H9 (cell line): ENCODE data around the gene LEF1. TPM values are rescaled to one million over a fixed set of nuclear protein-coding genes. Genes with fewer than 3 reads are reported as not detected.

Experiments used
- DNase-seq: peaks from one replicate; pipeline ENCODE4 v3.0.0-alpha.2; 2017
- H2AFZ ChIP-seq: one replicate; pipeline ENCODE4 v1.6.1; 2013; ENCODE audit warnings: mild to moderate bottlenecking, low read length, control low read depth, moderate library complexity
- H2AK5ac ChIP-seq: 2 replicates; pipeline ENCODE4 v1.6.1; 2013; ENCODE audit warnings: low read length, control low read depth, mixed read lengths; ENCODE audit not compliant: insufficient read length
- H2BK120ac ChIP-seq: one replicate; pipeline ENCODE4 v1.6.1; 2013; ENCODE audit warnings: low read depth, mild to moderate bottlenecking, low read length, control low read depth, inconsistent platforms; ENCODE audit not compliant: poor library complexity, severe bottlenecking
- H2BK12ac ChIP-seq: 2 replicates; pipeline ENCODE4 v1.6.1; 2013; ENCODE audit warnings: low read length, control low read depth, mixed read lengths, low read depth; ENCODE audit not compliant: insufficient read length
- H2BK15ac ChIP-seq: 2 replicates; pipeline ENCODE4 v1.6.1; 2013; ENCODE audit warnings: low read depth, low read length, control low read depth
- H2BK20ac ChIP-seq: one replicate; pipeline ENCODE4 v1.6.1; 2013; ENCODE audit warnings: low read depth, mild to moderate bottlenecking, low read length, control low read depth, inconsistent platforms; ENCODE audit not compliant: poor library complexity, severe bottlenecking
- H2BK5ac ChIP-seq: 2 replicates; pipeline ENCODE4 v1.6.1; 2013; ENCODE audit warnings: low read length, control low read depth, mixed read lengths; ENCODE audit not compliant: insufficient read length
- H3K14ac ChIP-seq: 2 replicates; pipeline ENCODE4 v1.6.1; 2013; ENCODE audit warnings: low read length, control low read depth; ENCODE audit not compliant: insufficient read depth
- H3K18ac ChIP-seq: 2 replicates; pipeline ENCODE4 v1.6.1; 2013; ENCODE audit warnings: low read depth, mild to moderate bottlenecking, mixed read lengths, low read length, control low read depth; ENCODE audit not compliant: insufficient read length
- H3K23ac ChIP-seq: 2 replicates; pipeline ENCODE4 v1.6.1; 2013; ENCODE audit warnings: low read length, control low read depth, mixed read lengths, low read depth; ENCODE audit not compliant: insufficient read length
- H3K23me2 ChIP-seq: 2 replicates; pipeline ENCODE4 v1.6.1; 2013; ENCODE audit warnings: low read depth, mild to moderate bottlenecking, mixed read lengths, low read length, control low read depth; ENCODE audit not compliant: insufficient read length, poor library complexity, severe bottlenecking
- H3K27ac ChIP-seq: 2 replicates; pipeline ENCODE4 v1.5.1; 2013; ENCODE audit warnings: low read length, control low read depth, mixed read lengths, low read depth; ENCODE audit not compliant: insufficient read length
- H3K27me3 ChIP-seq: 2 replicates; pipeline ENCODE4 v1.6.1; 2013; ENCODE audit warnings: low read length, control low read depth, inconsistent platforms; ENCODE audit not compliant: insufficient read depth
- H3K4ac ChIP-seq: 2 replicates; pipeline ENCODE4 v1.6.1; 2013; ENCODE audit warnings: low read depth, mild to moderate bottlenecking, control low read depth, inconsistent platforms, low read length, moderate library complexity
- H3K4me1 ChIP-seq: 2 replicates; pipeline ENCODE4 v1.6.1; 2013; ENCODE audit warnings: low read length, control low read depth, inconsistent platforms; ENCODE audit not compliant: insufficient read depth
- H3K4me2 ChIP-seq: 2 replicates; pipeline ENCODE4 v1.6.1; 2013; ENCODE audit warnings: low read length, control low read depth, mixed read lengths; ENCODE audit not compliant: insufficient read length, insufficient read depth
- H3K56ac ChIP-seq: 2 replicates; pipeline ENCODE4 v1.6.1; 2013; ENCODE audit warnings: low read depth, mild to moderate bottlenecking, mixed read lengths, low read length, control low read depth; ENCODE audit not compliant: insufficient read length
- H3K79me1 ChIP-seq: 2 replicates; pipeline ENCODE4 v1.6.1; 2013; ENCODE audit warnings: low read depth, mild to moderate bottlenecking, moderate library complexity, low read length, control low read depth, inconsistent platforms; ENCODE audit not compliant: insufficient read depth, poor library complexity, severe bottlenecking
- H3K79me2 ChIP-seq: 2 replicates; pipeline ENCODE4 v1.6.1; 2013; ENCODE audit warnings: low read length, control low read depth, inconsistent platforms; ENCODE audit not compliant: insufficient read depth
- H3K9ac ChIP-seq: 2 replicates; pipeline ENCODE4 v1.6.1; 2013; ENCODE audit warnings: low read length, control low read depth, mixed read lengths; ENCODE audit not compliant: insufficient read length; ENCODE audit errors: extremely low read depth
- H3K9me3 ChIP-seq: one replicate; pipeline ENCODE4 v1.6.1; 2013; ENCODE audit warnings: low read depth, low read length, inconsistent platforms; ENCODE audit not compliant: control insufficient read depth
- H3T11ph ChIP-seq: one replicate; pipeline ENCODE4 v1.6.1; 2013; ENCODE audit warnings: mild to moderate bottlenecking, low read length, control low read depth, inconsistent platforms
- H4K20me1 ChIP-seq: one replicate; pipeline ENCODE4 v1.6.1; 2013; ENCODE audit not compliant: control insufficient read depth, insufficient read length, insufficient read depth
- H4K5ac ChIP-seq: 2 replicates; pipeline ENCODE4 v1.6.1; 2013; ENCODE audit warnings: low read depth, mild to moderate bottlenecking, mixed read lengths, low read length, control low read depth; ENCODE audit not compliant: insufficient read length
- H4K8ac ChIP-seq: replicated peaks from 2 replicates; pipeline ENCODE4 v1.6.1; 2013; ENCODE audit warnings: low read length, control low read depth, mixed read lengths, low read depth; ENCODE audit not compliant: insufficient read length
- H4K91ac ChIP-seq: 2 replicates; pipeline ENCODE4 v1.6.1; 2013; ENCODE audit warnings: low read depth, mild to moderate bottlenecking, moderate library complexity, mixed read lengths, low read length, control low read depth; ENCODE audit not compliant: insufficient read length
- H3K27ac Mint-ChIP-seq, 3 experiments: 2 replicates in 2 of 3; 3 replicates in 1 of 3; pipeline ENCODE4 v1.8.0; 2020 to 2021; ENCODE audit warnings: mixed read lengths in 3 of 3, mild to moderate bottlenecking in 1 of 3, moderate library complexity in 1 of 3
- H3K27me3 Mint-ChIP-seq: 2 replicates; pipeline ENCODE4 v1.8.0; 2021; ENCODE audit warnings: low read depth, mild to moderate bottlenecking, moderate library complexity, mixed read lengths
- H3K36me3 Mint-ChIP-seq, 3 experiments: 2 replicates in 2 of 3; 3 replicates in 1 of 3; pipeline ENCODE4 v1.8.0; 2020 to 2021; ENCODE audit warnings: low read depth in 3 of 3, mixed read lengths in 3 of 3; ENCODE audit not compliant: insufficient read depth in 1 of 3
- H3K4me1 Mint-ChIP-seq, 2 experiments: 2 replicates each; pipeline ENCODE4 v1.8.0; 2020; ENCODE audit warnings: mixed read lengths in 2 of 2
- H3K4me3 Mint-ChIP-seq, 2 experiments: 2 replicates in 1 of 2; 3 replicates in 1 of 2; pipeline ENCODE4 v1.8.0; 2020 to 2021; ENCODE audit warnings: mild to moderate bottlenecking in 2 of 2, mixed read lengths in 2 of 2, moderate library complexity in 1 of 2
- H3K9me3 Mint-ChIP-seq, 2 experiments: 2 replicates in 1 of 2; 3 replicates in 1 of 2; pipeline ENCODE4 v1.8.0; 2020; ENCODE audit warnings: mild to moderate bottlenecking in 2 of 2, mixed read lengths in 2 of 2, moderate library complexity in 1 of 2
- CTCF ChIP-seq: fragments of 200-600 bp; sonication (generic); conservative IDR thresholded peaks from 3 replicates; pipeline ENCODE4 v1.8.0; 2021; ENCODE audit warnings: antibody characterized with exemption, mild to moderate bottlenecking
- WGBS: extraction: QIAGEN DNeasy Blood & Tissue Kit; methylation state at CpG from one replicate; pipeline ENCODE4 v1.1.7; 2013; ENCODE audit warnings: missing lambda C conversion rate, low lambda C conversion rate, mixed read lengths; ENCODE audit not compliant: insufficient read length; ENCODE audit errors: extremely low coverage; 5-methylcytosine and 5-hydroxymethylcytosine counted together
- total RNA-seq: library from RNA; stranded (reverse); gene quantifications from 2 replicates; pipeline ENCODE4 v1.2.1, GENCODE V29; 2021

LEF1 gene
- total RNA-seq, 1 experiment from 2014 or later, result 2.5 TPM

DNA sequence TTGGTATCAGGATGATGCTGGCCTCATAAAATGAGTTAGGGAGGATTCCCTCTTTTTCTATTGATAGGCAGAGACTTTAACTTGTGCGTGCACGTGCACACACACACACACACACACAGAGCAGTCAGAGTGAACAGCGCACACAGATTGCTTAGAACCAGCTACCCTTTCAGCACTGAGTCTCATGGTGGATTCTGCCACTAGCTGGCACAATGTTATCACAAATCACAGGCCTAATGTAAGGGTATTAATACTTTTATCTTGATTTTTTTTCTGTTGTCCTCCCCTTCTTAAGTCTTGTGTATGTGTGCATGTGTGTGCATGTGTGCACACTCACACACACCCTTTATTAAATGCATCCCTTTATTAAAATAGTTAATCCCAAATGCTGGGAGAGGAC is 125.8 kb downstream of the LEF1 start:
- Histone ChIP-seq H3K4ac (no peak overlapping the region), H3K4me2 (no peak overlapping the region), H3K27me3 (no peaks in the 10 kb centered on the region)

More for the DNA sequence above, 125.8 kb downstream of the LEF1 start:
- no peak overlapping the region for H4K5ac ChIP-seq
- no peak for DNase-seq
- no peaks in the 10 kb centered on the region for H3K79me1 ChIP-seq
- H3K23me2 ChIP-seq, result no peaks in the 10 kb centered on the region
- H2AK5ac ChIP-seq, result no peak overlapping the region
- H3K4me1 ChIP-seq, result no peaks in the 10 kb centered on the region
- no peak overlapping the region for H3K14ac ChIP-seq
- Mint-ChIP-seq H3K27me3 (peaks cover 1% of the 10 kb centered on the region), H3K27ac (peak overlapping the region in 1 of 3 experiments; percentile 59; a peak in 3 of 7 replicates), H3K9me3 (no peaks in the 10 kb centered on the region), H3K36me3 (no peaks in the 10 kb centered on the region), H3K4me1 (peaks cover 6 to 9% of the 10 kb centered on the region in 2 experiments), H3K4me3 (no peak overlapping the region)
- no peak overlapping the region for H3K18ac ChIP-seq
- H4K20me1 ChIP-seq, result no peaks in the 10 kb centered on the region
- no peak overlapping the region for H3K56ac ChIP-seq
- H3K9me3 ChIP-seq, result no peaks in the 10 kb centered on the region
- no peak overlapping the region for H3T11ph ChIP-seq
- no peaks in the 10 kb centered on the region for H3K79me2 ChIP-seq
- H3K23ac ChIP-seq, result no peak overlapping the region
- no peak overlapping the region for H3K9ac ChIP-seq
- no peak overlapping the region for H2BK5ac ChIP-seq
- no peak overlapping the region for H2AFZ ChIP-seq
- H2BK20ac ChIP-seq, result no peak overlapping the region
- H2BK120ac ChIP-seq, result no peak overlapping the region
- TF ChIP-seq CTCF, result no peak
- H4K8ac ChIP-seq, result no peak overlapping the region
- H4K91ac ChIP-seq, result no peak overlapping the region
- WGBS, result no CpG with 5 or more reads among the region's 3 CpGs
- H2BK12ac ChIP-seq, result no peak overlapping the region
- H2BK15ac ChIP-seq, result no peak overlapping the region
- H3K27ac ChIP-seq, result no peak overlapping the region
